ENCODE data around the gene BCDIN3D.

- TF ChIP-seq CTCF (IDR thresholded peaks at IDR 0.05): no peak
- no peak for TF ChIP-seq POLR2AphosphoS5 (IDR thresholded peaks at IDR 0.05; ENCODE audit: low read depth, low read length)
- TF ChIP-seq TCF7L2 (IDR thresholded peaks at IDR 0.05; ENCODE audit: low read depth, low read length): no peak
Observed at GRCh38 chr12:49885118-49885517, 42.2 kb upstream of the BCDIN3D start.

Data from Panc1 (cell line).